GM19467 (cell line): ENCODE data around the gene SYNGAP1.

Experiments used
- ATAC-seq: cut with Tn5 transposase; IDR thresholded peaks from one replicate; pipeline ENCODE4 v1.9.1; 2021; ENCODE audit warnings: mild to moderate bottlenecking, moderate library complexity; ENCODE audit not compliant: unreplicated experiment

SYNGAP1 gene

DNA sequence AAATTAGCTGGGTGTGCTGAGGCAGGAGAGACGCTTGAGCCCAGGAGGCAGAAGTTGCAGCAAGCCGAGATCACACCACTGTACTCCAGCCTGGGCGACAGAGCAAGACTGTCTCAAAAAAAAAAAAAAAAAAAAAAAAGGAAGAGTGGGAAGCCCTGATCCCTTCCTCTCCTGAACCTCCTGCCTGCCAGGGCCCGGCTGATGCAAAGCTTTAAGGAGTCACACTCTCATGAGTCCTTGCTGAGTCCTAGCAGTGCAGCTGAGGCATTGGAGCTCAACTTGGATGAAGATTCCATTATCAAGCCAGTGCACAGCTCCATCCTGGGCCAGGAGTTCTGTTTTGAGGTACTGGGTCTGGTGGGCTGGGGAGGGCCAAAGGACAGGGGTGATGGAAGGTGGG lies 15.1 kb downstream of the SYNGAP1 start:
- no peak for ATAC-seq

DNA sequence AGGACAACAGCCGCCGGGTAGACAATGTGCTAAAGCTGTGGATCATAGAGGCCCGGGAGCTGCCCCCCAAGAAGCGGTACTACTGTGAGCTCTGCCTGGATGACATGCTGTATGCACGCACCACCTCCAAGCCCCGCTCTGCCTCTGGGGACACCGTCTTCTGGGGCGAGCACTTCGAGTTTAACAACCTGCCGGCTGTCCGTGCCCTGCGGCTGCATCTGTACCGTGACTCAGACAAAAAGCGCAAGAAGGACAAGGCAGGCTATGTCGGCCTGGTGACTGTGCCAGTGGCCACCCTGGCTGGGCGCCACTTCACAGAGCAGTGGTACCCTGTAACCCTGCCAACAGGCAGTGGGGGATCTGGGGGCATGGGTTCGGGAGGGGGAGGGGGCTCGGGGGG lies 17.8 kb downstream of the SYNGAP1 start:
- no peak for ATAC-seq

DNA sequence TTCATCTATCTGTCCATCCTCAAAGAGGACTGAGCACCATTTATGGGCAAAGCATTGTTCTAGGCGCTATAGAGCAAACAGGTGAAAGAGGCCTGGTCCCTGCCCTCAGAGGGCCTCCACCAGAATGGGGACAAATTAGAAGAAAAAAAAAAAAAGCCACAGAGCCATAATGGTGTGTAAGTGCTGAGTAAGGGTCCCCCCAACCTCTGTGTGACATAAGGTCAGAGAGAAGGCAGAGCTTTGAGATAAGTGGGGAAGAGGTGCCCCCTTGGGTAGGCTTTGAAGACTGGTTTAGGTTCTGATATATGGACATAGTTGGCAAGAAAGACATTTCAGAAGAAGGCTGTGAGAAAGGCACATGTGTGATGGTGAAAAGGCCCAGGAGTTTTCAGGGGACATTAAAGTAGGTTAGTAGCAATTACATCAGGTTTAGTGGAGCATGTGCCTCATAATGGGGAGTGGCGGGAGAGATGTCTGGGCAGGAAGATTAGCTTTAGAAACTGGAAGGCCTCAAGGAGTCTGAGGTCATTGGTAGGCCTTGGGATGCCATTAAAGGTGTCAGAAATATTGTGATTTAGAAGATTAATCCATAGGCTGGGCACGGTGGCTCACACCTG lies 19.2 kb downstream of the SYNGAP1 start:
- ATAC-seq, result no peak

DNA sequence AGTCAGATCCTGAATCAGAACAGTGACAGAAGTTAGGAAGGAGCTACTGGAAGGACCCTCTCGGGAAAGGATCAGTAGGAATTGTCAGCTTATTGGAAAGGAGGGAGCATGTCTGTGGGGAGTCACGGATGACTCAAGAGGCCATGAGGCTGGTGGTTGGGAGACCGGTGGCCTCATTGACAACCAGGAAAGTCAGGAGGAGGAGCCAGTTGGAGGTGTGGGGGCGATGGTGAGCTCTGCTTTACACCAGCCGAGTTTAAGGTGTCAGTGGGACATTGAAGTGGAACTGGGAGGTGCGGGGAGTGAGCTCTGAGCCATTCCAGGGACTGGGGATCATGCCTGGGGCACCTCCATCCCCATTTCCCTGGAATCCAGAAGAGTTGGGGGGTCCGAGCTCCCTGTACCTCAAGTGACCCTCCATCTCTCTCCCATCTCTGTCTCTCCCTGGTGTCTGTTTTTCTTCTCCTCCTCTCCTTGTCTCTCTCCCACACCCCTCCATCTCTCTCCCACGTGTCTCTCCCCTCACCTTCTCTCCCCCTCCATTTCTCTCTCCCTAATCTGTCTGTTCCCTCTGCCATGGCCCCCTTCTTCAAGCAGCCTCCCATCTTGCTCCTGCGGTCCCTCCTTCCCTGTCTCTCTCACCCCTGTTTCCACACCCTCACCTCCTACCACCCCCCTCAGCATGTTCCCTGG lies 20.2 kb downstream of the SYNGAP1 start:
- no peak for ATAC-seq

DNA sequence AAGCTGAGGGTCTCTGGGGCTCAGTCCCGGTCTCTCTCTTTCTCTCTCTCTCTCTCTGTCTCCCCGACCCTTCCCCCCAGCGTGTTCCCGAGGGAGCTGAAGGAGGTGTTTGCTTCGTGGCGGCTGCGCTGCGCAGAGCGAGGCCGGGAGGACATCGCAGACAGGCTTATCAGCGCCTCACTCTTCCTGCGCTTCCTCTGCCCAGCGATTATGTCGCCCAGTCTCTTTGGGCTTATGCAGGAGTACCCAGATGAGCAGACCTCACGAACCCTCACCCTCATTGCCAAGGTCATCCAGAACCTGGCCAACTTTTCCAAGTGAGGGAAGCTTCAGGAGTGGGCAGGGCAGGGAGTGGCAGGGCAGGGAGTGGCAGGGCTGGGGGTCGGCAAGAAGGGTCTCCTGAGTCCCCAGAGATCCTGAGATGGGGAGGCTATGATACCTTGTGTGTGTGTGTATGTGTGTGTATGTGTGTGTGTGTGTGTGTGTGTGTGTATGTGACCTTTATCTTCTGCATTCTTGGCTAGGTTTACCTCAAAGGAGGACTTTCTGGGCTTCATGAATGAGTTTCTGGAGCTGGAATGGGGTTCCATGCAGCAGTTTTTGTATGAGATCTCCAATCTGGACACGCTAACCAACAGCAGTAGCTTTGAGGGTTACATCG lies 20.9 kb downstream of the SYNGAP1 start:
- no peak for ATAC-seq

DNA sequence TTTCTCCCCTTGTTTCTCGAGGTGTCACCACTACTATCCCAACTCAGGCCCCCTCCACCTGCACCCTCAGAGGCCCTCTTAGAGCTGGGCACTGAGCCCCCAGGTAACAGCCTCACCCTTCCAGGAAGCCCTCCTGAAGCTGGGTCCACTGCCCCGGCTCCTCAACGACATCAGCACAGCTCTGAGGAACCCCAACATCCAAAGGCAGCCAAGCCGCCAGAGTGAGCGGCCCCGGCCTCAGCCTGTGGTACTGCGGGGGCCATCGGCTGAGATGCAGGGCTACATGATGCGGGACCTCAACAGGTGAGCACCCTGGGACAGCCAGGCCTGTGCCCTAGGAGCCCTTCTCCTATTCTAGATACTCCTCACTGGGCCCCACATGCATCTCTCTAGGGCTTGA lies 21.6 kb downstream of the SYNGAP1 start:
- no peak for ATAC-seq

DNA sequence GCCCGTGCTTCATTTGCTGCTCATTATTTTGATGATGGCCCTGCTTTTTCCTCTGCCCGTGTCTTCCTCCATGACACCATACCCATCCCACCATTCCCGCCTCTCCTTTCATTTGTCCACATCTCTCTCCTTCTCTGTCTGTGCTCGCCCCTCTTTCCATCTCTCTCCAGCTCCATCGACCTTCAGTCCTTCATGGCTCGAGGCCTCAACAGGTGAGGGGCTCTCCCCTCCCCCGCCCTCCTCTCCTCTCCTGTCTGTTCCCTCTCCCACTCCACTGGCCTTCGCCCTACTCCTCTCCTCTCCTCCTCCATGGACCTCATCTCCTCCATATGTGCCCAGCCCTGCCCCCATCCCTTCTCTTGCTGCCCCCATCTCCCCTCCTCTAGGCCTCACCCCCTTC lies 22.4 kb downstream of the SYNGAP1 start:
- ATAC-seq, result no peak

DNA sequence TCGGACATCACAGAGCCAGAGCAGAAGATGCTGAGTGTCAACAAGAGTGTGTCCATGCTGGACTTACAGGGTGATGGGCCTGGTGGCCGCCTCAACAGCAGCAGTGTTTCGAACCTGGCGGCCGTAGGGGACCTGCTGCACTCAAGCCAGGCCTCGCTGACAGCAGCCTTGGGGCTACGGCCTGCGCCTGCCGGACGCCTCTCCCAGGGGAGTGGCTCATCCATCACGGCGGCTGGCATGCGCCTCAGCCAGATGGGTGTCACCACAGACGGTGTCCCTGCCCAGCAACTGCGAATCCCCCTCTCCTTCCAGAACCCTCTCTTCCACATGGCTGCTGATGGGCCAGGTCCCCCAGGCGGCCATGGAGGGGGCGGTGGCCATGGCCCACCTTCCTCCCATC lies 23.2 kb downstream of the SYNGAP1 start:
- ATAC-seq, result no peak

DNA sequence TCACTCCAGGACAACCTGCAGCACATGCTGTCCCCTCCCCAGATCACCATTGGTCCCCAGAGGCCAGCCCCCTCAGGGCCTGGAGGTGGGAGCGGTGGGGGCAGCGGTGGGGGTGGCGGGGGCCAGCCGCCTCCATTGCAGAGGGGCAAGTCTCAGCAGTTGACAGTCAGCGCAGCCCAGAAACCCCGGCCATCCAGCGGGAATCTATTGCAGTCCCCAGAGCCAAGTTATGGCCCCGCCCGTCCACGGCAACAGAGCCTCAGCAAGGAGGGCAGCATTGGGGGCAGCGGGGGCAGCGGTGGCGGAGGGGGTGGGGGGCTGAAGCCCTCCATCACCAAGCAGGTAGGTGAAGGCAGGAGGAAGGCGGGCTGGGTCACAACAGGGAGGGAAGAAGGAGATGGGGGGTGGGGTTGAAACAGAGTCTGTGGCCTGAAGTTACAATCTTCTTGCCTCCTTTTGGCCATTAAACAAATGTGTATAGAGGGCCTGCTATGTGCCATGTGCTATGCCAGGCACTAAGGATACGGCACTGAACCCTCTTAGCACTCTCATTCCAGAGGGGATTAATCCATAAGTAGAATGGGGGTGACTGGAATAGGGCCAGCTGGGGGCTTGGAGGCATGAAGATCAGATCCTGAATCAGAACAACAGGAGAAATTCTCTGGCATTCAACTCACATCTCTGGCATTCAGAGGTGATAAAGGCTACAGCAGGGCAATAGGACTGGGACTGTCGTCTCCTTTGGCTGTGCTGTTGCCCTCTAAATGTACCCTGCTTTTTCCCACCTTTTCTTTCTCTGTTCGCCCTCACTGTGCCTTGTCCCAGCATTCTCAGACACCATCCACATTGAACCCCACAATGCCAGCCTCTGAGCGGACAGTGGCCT lies 24.0 kb downstream of the SYNGAP1 start:
- no peak for ATAC-seq

DNA sequence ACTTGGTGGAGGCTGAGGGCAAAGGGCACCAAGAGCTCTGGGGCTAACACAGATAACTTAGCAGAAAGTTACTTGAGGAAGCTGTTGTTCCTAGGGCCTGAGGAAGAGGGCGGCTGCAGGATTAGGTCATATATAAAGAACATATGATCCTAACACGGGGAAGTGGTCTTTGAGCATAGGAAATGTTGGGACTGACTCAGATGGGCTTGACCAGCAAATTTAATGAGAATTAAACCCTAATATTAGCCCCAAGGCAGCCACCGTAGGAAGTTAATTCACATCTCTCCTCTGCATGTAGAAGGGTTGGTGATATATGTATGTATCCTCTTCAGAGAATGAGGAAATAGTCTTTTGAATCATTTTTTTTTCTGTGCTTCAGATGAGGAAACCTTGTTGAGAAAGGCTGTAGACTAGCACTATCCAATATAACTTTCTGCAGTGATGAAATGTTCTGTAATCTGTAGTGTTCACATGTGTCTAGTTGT lies 25.3 kb downstream of the SYNGAP1 start:
- ATAC-seq, result no peak

DNA sequence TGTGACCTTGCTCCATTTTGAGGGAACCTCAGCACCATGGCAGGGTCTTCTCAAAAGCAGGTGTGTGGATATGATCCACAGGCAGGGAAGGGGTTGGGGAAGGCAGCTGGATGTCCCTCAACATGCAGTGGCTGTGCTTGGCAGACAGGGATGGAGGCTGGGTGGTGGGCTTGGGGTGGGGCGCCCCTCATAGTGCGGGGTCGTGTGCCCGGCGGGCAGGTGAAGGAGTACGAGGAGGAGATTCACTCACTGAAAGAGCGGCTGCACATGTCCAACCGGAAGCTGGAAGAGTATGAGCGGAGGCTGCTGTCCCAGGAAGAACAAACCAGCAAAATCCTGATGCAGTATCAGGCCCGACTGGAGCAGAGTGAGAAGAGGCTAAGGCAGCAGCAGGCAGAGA lies 26.5 kb downstream of the SYNGAP1 start:
- ATAC-seq, result no peak

DNA sequence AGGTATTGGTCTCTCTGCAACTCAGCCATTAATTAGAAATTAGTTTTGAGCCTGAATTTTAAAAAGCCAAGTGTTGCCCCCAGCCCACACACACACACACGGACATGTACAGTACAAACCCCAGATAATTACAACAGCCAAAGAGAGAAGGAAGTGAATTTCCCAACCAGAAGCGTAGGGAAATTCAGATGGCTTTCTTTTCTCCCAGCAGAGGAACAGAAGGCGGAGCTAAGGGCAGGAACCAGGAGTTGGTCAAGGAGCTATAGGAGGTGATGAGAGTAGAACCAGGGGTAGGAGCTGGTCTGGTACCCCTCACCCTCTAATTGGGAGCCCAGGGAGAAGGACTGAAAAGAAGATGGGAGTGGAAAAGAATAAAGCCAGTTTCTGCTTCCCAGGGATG lies 30.6 kb downstream of the SYNGAP1 start:
- ATAC-seq, result no peak

DNA sequence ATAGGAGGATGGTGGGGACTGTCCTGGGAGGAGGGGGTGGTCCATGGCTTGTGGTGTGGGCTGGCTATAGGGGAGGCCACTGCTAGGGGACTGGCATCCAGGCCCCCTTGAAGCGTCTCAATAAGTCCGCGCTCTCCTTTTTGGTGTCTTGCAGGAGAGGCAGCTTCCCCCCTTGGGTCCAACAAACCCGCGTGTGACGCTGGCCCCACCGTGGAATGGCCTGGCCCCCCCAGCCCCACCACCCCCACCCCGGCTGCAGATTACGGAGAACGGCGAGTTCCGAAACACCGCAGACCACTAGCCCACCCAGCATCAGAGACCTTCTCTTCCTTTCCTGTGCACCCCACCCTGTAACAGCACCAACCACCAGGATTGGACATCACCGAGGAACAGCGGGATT lies 31.7 kb downstream of the SYNGAP1 start:
- ATAC-seq, result no peak

DNA sequence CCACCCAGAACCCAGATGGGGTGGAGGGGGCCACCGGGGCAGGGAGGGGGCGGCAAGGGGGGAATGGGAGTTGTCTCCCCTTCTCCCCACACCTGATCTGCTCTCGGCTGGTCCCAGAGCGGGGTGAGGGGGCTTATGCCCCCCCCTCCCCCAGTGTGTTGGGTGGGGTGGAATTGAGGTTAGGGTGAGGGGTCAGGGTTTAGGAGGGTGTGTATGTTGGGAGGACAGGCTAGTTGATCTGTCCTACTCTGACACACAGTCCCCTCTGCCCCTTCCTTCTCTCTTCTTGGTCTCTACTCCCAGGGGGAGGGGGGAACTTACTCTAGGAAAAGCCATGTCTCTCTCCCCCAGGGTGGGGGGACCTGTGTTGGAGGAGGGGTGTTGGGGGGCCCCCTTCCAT lies 32.6 kb downstream of the SYNGAP1 start:
- no peak for ATAC-seq

DNA sequence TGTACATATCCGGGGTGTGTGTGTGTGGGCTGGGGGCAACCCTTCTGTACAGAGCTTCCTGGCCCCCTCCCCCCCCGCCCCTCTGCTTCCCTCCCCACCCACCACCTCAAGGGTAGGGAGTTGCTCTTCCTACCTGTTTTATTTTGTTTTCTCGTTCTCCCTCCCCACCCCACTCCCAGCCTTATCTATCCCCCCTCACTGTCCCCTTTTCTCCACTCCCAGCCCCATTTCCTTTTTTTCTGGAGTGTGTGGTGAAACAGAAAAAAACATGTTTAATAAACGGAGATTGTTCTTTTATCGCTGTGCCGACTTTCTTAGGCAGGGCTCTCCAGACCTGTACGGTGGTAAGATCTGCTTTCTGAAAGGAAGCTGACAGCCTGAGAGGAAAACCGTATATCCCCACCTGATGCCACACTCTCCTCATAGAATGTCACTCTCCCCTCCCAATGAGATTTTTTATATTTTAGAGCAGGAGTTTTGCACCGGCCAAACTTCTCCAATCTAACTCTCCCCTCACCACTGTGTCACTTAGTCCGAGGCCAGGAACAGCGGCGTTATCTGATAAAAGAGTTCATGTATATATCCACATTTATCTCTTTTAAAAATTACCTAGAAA lies 33.6 kb downstream of the SYNGAP1 start:
- no peak for ATAC-seq

DNA sequence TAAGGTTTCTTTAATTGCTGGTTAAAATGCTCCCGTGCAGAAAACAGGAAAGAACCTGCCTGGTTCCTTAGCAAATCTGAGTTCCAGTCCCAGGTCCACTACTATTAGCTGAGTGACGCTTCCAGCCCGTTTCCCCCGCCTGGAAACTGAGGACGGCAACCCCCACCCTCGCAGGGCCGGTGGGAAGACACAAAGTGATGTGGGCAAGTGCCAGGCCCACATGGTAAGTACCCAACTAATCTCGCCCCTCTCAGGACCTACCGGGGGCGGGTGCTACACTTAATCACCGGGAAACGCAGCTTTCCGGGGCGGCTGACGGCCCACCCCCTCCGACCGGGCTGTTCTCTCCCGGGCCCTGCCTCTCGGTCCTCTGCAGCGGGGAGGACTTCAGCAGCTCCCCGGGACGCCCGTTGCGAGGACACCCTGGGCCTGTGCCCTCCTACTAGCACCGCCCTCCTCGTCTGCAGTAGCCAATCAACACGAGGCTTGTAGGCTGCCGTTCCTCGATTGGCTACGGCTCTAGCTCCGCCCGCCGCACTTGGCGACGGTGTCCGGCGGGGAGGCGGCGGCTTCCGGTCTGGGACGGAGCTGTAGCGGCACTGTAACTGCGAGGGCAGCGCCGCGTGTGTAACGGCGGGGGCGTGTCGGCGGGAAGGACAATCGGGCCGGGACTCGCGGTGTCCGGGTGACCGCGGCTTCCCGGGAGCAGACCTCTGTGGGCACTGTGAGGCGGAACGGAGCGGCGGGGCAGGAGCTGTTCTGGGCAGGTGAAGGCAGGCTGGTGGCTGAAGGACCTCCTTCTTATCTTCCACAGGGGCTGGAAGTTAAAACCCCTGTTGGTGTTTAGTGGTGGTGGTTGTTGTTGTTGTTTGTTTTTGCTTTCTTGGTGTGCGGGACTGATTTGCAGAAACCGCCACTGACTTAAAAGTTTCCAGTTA lies 34.4 kb downstream of the SYNGAP1 start, which contains the start of gene ZBTB9:
ZBTB9 (plus strand) TSS at position 568 of the 938 bp plus-strand sequence. CDS start 525 bp downstream, outside the sequence.
- peak; percentile 97 for ATAC-seq

DNA sequence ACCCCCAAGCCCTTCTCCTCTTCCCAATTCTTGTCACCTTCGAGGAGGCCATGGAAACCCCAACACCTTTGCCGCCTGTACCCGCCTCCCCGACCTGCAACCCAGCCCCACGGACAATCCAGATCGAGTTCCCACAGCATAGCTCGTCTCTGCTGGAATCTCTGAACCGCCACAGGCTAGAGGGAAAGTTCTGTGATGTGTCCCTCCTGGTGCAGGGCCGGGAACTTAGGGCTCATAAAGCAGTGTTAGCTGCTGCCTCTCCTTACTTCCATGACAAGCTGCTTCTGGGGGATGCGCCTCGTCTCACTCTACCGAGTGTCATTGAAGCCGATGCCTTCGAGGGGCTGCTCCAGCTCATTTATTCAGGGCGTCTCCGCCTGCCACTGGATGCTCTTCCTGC lies 35.2 kb downstream of the SYNGAP1 start:
- ATAC-seq, result no peak

DNA sequence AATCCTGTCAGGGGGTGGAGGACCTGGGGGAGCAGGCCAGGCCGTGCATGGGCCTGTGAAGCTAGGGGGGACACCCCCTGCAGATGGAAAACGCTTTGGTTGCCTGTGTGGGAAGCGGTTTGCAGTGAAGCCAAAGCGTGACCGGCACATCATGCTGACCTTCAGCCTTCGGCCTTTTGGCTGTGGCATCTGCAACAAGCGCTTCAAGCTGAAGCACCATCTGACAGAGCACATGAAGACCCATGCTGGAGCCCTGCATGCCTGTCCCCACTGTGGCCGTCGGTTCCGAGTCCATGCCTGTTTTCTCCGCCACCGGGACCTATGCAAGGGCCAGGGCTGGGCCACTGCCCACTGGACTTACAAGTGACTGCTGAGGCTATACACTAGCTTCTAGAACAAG lies 36.3 kb downstream of the SYNGAP1 start:
- no peak for ATAC-seq

DNA sequence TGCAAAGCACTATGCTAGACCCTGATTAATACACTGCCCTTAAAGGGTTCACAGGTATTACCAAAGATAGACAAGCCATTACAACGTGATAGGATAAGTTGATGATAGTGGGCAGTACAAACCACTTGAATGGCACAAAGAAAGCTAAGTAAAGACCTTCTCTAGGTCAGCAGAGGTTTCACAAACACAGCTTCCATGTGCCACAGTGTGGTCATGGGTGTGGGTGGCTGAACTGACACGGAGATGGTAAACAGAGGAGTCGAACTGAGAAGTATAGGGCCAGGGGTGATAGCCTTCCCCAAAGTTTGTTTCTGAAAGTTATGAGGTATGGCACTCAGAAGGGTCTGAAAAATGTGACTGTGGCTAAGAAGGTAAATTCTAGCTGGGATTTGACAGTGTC lies 38.8 kb downstream of the SYNGAP1 start:
- ATAC-seq, result no peak

DNA sequence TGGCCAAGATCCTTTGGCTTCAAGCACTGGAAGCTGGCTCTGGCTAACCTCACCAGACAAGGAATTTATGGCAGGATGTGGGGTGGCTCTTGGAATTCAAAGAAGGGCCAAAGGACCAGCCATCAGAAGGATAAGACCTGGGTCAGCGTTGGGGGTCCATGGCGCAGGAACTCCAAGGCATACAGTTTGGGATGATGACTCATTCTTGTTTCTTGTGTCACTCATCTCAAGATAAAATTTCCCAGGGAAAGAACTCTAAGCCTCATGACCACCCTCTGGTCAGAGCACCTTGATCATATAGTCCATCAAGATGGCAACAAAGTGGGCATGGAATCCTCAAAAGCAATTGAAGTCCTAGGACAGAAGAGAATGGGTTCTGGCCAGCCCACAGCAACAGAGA lies 39.4 kb downstream of the SYNGAP1 start:
- ATAC-seq, result no peak
